Hindlimb muscle (tissue), 1 donor: Measurements from ENCODE around the gene RAB30. TPM values are rescaled to one million over a fixed set of nuclear protein-coding genes. Genes with fewer than 3 reads are reported as not detected.

Source experiments
- DNase-seq: peaks from one replicate; pipeline ENCODE4 v3.0.0-alpha.2; 2013
- polyA plus RNA-seq: library from polyadenylated mRNA; unstranded; fragments of 120-200 nt; gene quantifications from one replicate; pipeline ENCODE4 v1.2.1, GENCODE V29; 2013; ENCODE audit not compliant: insufficient read length

Gene RAB30
- polyA plus RNA-seq, 1 donor: 13.9 TPM

DNA sequence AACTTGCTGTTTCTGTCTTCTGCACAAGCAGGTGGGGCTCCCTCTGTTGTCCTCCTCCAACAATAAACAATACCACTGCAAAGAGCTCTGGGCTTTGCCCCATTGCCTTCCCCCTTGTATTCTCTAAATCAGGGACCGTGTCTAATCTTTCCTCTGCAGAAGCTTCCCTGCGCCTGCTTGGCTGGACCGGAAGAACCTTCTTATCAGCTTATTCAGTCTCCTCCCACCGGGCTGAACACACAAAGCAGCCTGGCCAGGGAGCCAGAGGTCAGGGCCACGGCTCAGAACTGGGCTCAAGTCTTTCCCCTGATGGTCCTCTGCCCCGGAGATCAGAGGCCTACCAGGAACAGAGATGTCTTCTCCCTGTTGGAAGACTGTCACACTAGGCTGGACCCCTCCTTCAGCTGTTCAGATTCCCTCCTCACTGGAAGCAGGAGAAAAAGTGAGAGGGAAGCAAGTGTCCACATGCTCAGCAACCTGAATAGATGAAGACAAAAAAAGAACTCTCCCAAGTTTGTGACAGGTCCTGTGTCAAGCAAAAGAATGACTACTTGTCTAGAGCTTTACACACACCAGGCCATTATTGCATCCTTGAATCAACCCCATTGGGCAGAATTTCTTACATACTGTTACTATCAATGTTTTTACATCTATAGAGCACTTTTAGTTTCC, 63.7 kb downstream of the RAB30 start:
- DNase-seq: no peak

DNA sequence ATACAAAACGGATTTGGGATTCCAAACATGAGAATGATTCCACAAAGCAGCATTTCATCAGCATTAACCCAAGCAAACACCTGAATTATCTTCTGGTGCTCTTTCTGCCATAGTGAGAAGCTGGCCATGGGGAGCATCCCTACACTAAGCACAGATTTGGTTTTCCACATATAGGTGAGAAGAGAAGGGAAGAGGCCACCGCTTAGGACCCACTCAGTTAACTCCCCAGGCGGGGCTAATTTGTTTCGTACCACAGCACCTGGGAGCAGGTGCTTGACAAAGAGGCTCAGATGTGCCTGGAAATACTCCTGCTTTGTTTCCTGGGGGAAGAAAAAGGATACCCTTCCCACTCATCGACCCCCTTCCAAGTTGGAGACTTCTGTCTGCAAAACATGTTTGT, 64.2 kb downstream of the RAB30 start:
- no peak for DNase-seq

DNA sequence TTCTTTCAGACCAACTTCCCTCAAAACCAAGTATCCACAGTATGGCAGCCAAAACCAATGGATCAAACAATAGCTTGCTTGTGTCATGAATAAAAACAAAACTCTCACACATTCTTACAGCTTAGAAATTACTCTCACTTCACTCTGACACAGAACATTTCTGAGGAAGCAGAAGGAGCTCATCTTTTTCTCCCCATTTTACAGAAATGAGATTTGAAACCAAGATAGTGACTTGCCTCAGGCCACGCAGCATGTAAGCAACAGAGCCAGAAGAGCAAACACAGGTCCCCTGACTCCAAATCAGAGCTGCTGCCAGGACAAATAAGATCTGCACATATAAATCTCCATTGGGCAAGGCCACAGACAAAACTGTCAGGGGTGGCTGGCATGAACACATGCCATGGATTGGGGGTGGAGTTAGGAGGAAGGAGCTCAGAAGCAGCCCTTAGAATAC, 64.8 kb downstream of the RAB30 start:
- DNase-seq: no peak

DNA sequence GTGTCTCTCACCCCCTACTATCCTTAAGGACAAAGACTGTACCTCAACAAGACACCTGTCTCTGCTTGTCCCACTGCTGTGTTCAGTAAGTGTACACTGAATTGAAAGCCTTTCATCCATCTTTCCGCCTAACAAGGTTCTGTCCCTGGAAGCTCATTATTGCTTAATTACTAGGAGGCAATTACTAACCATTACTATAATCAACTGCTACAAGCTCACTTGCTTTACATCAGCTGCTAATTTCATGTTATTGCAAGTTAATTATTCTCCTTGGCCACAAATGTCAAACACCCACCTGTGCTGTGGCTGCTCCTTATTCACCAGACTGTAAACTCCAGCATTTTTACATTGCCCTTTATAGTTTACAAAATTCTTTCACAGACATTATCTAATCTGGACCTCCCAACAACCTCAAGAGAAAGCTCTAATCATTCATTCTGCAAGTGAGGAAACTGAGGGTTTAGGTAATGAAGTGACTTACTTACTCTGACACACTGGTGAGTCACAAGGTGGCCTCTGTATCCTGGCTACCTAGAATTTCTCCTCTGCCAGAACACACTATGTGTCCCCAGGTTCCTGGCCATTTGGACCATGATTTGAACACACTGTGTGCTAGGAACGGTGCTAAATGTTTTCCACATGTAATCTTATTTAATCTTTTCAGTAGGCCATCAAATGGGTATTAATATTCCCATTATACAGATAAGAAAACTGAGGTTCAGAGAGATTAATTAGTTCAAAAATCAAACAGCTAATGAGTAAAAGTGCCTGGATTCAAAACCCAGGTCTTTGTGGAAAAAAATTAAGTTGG, 66.7 kb downstream of the RAB30 start:
- no peak for DNase-seq

DNA sequence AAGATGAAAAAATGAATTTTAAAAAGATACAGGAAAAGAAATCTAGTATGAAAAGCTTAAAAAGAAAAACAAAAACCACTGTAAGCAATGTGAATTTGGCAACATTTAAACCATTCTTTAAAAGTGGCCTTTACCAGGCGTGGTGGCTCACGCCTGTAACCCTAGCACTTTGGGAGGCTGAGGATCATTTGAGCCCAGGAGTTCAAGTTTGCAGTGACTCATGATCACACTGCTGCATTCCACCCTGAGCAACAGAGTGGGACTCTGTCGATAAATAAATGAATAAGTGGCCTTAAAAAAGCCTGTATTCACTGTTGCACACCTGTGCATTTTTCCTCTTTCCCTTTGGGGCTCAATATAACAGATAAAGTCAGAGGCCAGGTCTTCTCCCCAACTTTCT, 69.2 kb downstream of the RAB30 start:
- no peak for DNase-seq

DNA sequence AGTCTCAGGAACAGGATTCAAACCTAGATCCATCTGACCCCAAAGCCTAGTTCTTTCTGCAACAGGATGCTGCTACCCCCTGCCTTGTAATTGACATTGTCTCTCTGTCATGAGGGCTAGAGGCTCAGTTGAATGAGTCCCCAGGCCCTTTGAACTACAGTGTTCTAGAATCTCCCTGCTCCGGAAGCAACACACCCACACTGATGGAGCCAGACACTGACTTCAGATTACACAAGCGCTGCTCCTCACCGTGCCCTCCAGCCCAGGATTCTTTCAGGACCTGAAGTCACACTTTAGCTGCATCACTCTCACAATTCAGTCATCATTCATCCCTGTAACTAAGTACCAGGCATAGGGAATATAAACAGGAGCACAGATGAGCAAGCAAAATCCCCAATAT, 69.6 kb downstream of the RAB30 start:
- no peak for DNase-seq

DNA sequence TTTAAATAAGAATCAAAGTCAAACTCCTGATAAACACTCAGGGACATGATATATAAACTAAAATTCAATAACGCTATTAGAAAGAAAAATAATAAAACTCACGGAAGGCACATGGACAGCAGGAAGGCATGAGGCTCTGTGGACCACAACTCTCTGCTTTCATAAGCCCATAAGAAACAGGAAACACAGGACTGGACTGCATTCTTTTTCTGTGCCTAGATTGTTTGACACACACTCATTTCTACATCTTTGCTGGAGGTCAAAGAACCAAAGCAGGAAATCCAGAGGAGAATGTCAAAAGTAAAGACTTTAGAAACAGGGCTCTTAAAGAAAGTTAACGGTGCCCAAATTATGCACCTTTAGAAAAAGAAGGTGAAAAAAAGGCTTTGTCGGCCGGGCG, 71.3 kb downstream of the RAB30 start:
- DNase-seq: no peak

DNA sequence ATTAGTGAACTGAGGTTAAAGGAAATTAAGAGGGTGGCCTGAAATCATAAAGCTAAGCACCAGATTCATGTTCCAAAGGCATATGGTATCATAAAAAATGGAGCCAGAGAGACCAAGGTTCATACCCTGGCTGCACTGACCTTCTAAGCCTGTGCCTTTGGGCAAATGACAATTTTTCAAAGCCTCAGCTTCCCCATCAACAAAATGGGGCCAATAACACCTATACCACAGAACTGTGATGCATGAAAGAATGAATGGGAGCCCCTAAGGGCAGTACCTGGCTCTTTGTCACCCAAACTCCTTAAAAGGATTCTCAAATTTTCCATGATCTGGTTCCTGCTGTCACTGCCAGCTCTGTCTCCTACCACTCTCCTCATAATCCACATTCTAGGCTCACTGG, 72.5 kb downstream of the RAB30 start:
- DNase-seq: no peak

DNA sequence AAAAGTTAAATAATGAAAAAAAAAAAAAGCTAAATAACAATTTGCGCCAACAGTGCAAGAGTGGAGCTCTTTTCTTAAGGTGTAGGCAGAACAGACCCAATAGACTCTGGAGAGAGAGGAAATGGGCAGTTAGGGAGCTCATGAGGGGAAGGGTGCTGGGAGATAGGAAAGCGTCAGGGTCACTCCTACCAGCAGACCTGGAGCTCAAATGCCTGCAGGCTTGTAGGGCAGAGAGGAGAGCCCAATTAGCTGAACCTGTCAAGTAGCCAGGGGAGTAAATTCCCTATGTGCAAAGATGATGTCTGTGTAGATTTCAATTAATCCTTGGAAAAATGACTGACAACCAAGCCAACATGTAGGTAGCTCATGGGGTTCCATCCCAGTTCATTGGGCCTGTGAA, 73.0 kb downstream of the RAB30 start:
- no peak for DNase-seq

DNA sequence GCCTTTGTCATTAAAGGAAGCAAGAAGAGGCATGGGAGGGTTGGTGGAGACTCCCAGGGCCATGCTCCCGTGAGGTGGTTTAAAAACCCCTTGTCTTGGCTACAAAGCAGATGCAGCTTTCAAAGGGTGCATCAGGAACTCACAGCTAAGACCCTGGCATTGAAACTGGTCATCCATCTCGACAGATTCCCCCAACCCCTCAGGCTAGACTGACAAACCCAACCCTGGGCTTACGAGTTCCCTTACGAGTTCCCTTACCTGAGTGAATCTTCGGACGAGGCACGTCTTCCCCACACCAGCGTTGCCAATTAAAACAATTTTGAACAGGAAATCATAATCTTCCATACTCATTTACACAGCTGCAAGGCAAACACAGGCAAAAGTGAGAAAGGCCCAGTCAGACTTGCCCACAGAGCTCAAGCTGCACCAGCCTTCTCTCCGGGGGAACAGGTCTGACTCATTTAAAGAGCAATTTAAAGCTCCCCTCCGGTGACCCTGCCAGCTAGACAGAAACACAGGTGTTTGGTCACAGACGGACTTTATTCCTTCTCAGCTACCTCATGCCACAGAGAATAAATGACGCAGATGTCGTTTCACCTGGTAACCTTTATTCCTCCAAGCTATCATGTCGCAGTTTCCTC, 74.6 kb downstream of the RAB30 start:
- DNase-seq: no peak

DNA sequence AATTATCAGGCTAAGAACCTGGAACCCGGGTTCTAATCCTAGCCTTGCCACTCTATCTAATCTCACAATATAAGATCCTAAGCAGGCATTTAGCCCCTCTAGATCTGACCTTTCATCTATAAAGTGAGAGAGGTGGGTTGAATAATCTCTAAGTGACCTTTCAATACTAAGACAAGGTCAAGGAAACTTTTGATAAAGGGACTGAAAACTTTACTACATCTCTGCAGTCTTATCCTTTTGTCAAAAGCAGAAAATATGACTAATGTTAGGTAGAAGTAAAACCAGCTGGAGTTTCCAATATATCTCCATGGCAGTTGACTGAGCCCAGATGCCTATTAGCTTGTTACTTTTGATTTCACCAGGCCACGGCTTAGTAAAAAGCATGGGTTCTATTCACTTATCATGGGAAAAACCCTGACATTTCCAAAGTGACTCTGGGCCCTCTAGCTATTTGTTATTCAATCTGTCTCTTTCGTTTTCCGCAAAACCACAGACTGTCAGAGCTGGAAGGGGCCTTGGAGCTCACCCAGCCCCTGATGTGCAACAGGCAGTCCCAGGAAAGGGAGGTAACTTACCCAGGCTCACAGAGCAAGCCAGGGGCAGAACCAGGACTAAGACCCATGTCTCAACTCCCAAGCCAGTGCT, 75.8 kb downstream of the RAB30 start:
- DNase-seq: no peak

DNA sequence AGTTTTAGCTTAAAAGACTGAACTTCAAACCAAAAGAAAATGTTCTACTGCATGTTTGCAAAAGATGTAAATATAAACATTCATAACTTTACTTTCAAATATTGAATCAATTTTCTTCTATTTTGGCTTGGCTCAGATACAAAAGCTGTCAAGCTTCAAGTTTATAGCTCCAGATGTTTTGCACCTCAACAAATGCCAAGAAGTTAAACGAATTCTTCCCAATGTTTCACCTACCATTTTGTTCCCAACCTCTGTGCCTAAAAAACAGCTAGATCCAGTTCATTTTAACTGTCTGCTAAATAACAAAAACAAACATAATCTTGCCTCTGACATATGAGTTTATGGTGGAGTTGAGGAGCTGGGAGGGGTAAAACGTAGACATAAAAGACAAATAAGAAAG, 76.5 kb downstream of the RAB30 start:
- peak; percentile 43 for DNase-seq

DNA sequence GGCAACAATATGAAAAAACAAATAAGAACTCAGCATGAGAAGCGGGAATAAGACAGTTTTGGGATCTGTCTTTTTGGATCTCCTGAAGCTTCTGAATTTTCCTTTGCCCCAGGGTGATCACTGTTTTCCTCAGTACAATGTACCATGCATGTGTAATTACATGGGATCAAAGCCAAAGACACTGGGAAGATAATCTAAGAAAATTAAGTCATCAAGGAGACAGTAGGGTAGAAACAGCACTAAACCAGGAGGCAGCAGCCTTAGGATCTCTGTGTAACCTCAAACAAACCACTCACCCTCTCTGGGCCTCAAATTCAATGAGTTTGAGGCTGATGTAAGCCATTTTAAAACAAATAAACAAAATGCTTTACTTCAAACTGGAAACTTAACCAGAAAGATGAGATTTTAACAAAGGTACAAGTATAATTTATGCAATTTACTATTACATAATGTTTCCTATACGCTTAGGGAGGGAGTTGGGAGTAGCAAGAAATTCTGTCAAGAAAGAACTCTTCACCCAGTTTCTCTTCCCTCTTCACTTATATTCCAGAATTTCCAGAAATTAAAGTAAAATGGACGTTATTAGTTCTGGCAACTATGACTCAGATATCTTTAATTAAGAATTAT, 77.0 kb downstream of the RAB30 start:
- no peak for DNase-seq

DNA sequence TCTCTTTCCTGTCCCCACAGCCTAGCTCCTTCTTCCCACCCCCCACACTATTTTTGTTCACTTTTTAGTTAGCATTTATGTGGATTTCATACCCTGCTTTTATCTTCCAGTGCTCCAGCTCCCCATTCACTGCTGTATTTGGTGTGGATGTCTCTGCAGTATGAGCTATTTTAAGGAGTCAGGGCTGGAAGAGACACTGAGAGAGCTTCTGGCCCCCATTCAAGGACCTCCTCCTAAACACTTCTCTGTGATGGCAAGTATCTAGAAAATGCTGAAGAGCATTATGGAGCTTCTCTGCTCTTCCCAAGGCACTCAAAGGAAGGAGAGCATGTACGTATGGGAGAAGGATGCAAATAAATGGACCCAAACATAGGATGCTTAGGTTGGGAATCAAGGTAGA, 79.5 kb downstream of the RAB30 start:
- peak; percentile 39 for DNase-seq

DNA sequence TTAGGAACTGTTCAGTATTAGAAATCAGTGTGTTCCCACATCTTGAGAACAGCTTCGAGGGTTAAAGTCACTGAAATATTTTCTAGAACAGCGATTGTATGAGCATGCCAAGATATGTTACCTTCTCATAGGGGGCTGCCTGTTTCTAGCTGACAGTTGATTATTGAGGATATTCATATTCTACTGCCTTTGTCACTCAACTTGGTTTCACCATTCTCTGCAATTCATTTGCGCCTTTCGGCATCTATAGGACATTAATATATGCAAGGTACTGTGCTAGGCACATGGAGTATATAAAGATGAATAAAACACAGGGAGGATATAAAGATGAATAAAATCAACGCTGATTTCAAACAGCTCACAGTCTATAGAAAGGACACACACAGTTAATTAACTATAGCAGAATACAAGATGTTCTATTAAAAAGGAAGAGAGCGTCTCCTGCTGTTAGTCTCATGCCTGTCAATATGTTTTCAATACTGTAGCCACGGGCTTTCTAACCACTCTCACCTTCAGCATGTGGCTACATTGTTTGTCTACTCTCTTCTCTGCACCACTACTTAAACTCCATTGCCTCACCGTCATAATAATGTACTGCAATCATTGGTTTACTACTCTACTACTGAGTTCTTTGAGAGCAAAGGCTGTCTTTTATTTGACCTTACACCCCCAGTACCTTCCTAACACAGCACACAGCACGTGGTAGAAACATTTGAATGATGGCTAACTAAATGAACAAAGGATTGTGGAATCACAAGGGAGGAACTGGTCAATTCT, 81.9 kb downstream of the RAB30 start:
- no peak for DNase-seq

DNA sequence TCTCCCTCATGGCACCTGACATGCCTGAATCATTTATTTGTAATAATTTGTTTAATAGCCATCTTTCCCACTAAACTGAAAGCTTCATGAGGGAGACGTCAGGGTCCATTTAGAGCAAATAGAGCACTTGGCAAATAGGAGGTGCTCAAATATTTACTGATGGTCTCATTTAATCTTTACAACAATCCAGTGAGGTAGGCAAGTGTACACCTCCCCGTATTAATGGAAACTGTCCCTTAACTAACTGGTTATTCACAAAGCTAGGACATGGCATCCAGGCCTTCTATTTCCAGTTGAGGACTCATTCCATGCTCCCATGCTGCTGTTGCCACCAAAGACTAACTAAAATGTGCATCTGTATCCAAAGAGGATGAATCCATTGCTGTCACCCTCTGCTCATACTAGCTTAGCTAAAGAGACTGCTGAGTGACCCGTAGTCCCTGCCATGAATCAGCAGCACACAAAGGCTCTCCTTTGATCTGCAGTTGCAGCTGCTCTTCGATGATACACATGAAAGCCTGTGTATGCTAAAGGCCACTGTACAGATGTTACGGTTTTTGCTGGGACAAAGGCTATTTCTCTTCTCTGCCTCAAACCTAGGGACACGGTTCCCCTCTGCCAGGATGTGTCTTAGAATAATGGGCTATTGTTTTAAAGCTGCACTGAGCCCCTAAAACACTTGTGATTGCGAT, 82.6 kb downstream of the RAB30 start:
- DNase-seq: no peak

DNA sequence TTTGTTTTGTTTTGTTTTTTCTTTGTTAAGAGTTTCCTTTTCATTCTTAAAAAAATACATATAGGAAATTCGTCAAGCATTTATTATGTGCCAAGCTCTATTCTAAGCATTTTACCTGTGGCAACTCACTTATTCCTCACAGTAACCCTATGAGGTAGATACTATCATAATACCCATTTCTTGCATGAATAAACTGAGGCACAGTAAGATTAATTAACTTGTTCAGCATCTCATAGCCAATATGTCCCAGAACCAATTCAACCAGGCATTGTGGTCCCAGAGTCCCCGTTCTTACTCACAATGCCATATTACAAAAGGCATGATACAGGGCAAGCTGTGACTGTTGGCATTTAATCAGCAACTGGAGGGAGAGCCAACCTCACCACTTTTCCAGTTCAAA, 83.7 kb downstream of the RAB30 start:
- DNase-seq: no peak

DNA sequence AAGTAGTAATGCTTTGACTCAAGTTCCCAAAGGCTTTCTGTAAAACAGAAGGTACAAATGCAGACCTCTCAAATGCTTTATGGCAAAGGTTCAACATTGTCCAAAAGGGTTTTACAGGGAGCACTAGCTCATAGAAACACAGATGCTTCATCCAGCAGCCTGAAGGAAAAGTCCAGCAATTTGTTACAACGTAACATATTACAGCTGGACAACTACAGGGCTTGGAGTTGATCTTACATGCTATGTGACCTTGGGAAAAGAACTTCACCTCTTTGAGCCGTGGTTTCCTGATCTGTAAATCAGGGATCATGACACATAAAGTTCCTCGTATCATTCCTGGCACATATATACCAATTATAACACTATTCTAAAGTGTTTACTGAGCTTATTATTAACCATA, 85.3 kb downstream of the RAB30 start:
- no peak for DNase-seq

DNA sequence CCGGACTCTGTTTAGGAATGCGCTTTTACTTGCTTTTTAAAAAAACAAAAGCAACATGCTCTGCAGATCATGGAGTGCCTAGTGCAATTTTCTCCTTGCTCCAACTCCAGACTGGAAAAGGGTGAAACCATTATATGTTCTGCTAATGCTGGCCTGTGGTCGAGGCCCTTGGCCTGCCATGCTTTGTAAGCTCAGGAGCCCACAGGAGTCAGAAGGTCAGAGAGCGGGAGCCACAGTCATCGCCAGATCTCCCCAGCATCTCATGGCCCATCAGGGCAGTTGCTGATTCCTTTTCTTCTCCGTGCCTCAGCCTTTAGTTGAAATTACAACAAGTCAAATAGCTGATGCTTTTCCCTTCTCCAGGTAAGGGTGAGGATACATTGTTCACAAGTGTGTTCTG, 89.8 kb downstream of the RAB30 start:
- no peak for DNase-seq

DNA sequence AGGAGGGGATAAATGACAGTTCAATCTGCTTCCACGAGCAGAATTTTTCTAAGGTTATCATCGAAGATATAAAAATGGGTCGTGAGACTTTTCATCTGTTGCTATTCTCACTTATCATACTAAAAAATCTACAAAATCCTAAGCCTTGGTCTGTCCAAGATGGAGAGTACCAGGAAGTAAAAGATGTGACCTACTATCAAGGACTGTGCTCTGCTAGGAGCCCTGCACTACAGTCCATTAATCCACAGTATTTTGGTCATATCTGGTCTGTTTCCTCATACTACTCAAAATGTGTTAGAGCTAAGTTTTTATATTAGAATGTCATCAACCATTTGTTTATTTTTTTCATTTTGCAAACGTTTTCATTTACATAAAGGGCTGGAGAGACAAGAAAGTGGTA, 90.8 kb downstream of the RAB30 start:
- DNase-seq: no peak

DNA sequence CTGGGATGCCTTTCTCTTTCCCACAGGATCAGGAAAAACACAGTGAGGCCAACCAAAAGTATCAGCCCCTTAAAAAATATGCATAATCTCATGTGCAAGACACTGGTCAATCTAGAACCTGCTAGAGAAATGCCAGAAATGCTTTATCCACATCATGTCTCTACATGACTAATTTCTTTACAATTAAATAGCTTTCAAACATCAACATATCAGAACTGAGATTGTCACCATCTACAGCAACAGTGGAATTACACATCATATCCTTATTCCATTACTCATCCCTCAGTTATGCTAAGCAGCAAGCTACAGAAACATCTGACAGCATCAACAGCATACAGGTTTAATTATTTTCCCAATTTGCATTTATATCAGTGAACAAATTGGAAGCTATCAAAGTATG, 91.4 kb downstream of the RAB30 start:
- no peak for DNase-seq
